Liver (tissue), 9 donors: ENCODE data around the gene CDO1. TPM values are rescaled to one million over a fixed set of nuclear protein-coding genes. Genes with fewer than 3 reads are reported as not detected.

ENCODE experiments used
- DNase-seq: peaks from one replicate; pipeline ENCODE4 v3.0.0-alpha.2; 2017; ENCODE audit warnings: low spot score
- H3K27ac ChIP-seq, 2 donors: one replicate each; pipeline ENCODE4 v1.7.0; 2013; ENCODE audit warnings: inconsistent platforms in 2 of 2, low read length in 2 of 2, control low read depth in 1 of 2, low read depth in 1 of 2, mild to moderate bottlenecking in 1 of 2
- H3K27me3 ChIP-seq, 4 donors: one replicate each; pipeline versions ENCODE4 v1.6.1 to v1.7.0; 2013; ENCODE audit warnings: low read length in 3 of 4, inconsistent platforms in 1 of 4, mild to moderate bottlenecking in 1 of 4, moderate library complexity in 1 of 4; ENCODE audit not compliant: control insufficient read depth in 4 of 4, insufficient read depth in 4 of 4
- H3K36me3 ChIP-seq, 4 donors: one replicate each; pipeline versions ENCODE4 v1.6.1 to v1.7.0; 2013; ENCODE audit warnings: low read length in 3 of 4, mild to moderate bottlenecking in 3 of 4, low read depth in 1 of 4, moderate library complexity in 1 of 4; ENCODE audit not compliant: control insufficient read depth in 4 of 4, insufficient read depth in 3 of 4
- H3K4me1 ChIP-seq, 4 donors: one replicate each; pipeline versions ENCODE4 v1.6.1 to v1.7.0; 2013; ENCODE audit warnings: low read length in 3 of 4, mild to moderate bottlenecking in 3 of 4, moderate library complexity in 1 of 4; ENCODE audit not compliant: control insufficient read depth in 4 of 4, insufficient read depth in 4 of 4
- H3K4me3 ChIP-seq, 3 donors: one replicate each; pipeline versions ENCODE4 v1.6.1 to v1.7.0; 2013; ENCODE audit warnings: low read length in 3 of 3, control low read depth in 1 of 3, low read depth in 1 of 3, mild to moderate bottlenecking in 1 of 3
- H3K9ac ChIP-seq, 2 donors: one replicate each; pipeline ENCODE4 v1.7.0; 2013; ENCODE audit warnings: low read length in 2 of 2, mild to moderate bottlenecking in 2 of 2, moderate library complexity in 2 of 2, control low read depth in 1 of 2, low read depth in 1 of 2
- H3K9me3 ChIP-seq, 4 donors: one replicate each; pipeline versions ENCODE4 v1.6.1 to v1.7.0; 2013; ENCODE audit warnings: low read length in 3 of 4; ENCODE audit not compliant: control insufficient read depth in 4 of 4
- EGR1 ChIP-seq, 2 donors: IDR thresholded peaks; 2 replicates each; pipeline ENCODE4 v1.6.1; 2016 to 2018; ENCODE audit warnings: antibody characterized with exemption in 2 of 2, low read depth in 2 of 2
- FOXA1 ChIP-seq: IDR thresholded peaks from 2 replicates; pipeline ENCODE4 v1.6.1; 2016; ENCODE audit warnings: antibody characterized with exemption
- FOXA2 ChIP-seq: IDR thresholded peaks from 2 replicates; pipeline ENCODE4 v1.6.1; 2016; ENCODE audit warnings: antibody characterized with exemption
- GABPA ChIP-seq, 2 donors: IDR thresholded peaks in 1 of 2; conservative IDR thresholded peaks in 1 of 2; 2 replicates each; pipeline ENCODE4 v1.6.1; 2016; ENCODE audit warnings: antibody characterized with exemption in 2 of 2, mild to moderate bottlenecking in 1 of 2, moderate library complexity in 1 of 2
- HNF4A ChIP-seq, 2 donors: conservative IDR thresholded peaks; 2 replicates each; pipeline ENCODE4 v1.6.1; 2016; ENCODE audit warnings: antibody characterized with exemption in 2 of 2, mild to moderate bottlenecking in 2 of 2
- HNF4G ChIP-seq: IDR thresholded peaks from 2 replicates; pipeline ENCODE4 v1.6.1; 2016; ENCODE audit warnings: antibody characterized with exemption
- JUND ChIP-seq, 2 donors: IDR thresholded peaks; 2 replicates each; pipeline ENCODE4 v1.6.1; 2016; ENCODE audit warnings: antibody characterized with exemption in 2 of 2
- NR2F2 ChIP-seq: IDR thresholded peaks from 2 replicates; pipeline ENCODE4 v1.6.1; 2016; ENCODE audit warnings: antibody characterized with exemption
- RXRA ChIP-seq, 2 donors: IDR thresholded peaks; 2 replicates each; pipeline ENCODE4 v1.6.1; 2017 to 2018; ENCODE audit warnings: antibody characterized with exemption in 2 of 2, mild to moderate bottlenecking in 1 of 2
- SP1 ChIP-seq: IDR thresholded peaks from 2 replicates; pipeline ENCODE4 v1.6.1; 2018; ENCODE audit warnings: antibody characterized with exemption, mild to moderate bottlenecking
- TAF1 ChIP-seq: conservative IDR thresholded peaks from 2 replicates; pipeline ENCODE4 v1.6.1; 2016; ENCODE audit warnings: antibody characterized with exemption, mild to moderate bottlenecking
- WGBS: extraction: QIAGEN DNeasy Blood & Tissue Kit; methylation state at CpG from one replicate; pipeline ENCODE4 v1.1.7; 2013; 5-methylcytosine and 5-hydroxymethylcytosine counted together
- polyA plus RNA-seq, 2 donors: library from polyadenylated mRNA; stranded (reverse) in 1 of 2; unstranded in 1 of 2; fragments of 200-250 nt in 1 of 2; fragments of >200 nt in 1 of 2; fragmentation: Nextera tagmentation in 1 of 2; extraction: Ambion mirVana in 1 of 2; gene quantifications; one replicate each; pipeline versions ENCODE4 v1.2.1 to v1.2.3, GENCODE V29; 2013 to 2015
- total RNA-seq, 2 donors: library from RNA; depleted of rRNA; stranded (reverse); fragments of >200 nt; gene quantifications; one replicate each; pipeline ENCODE4 v1.2.3, GENCODE V29; 2014
- TF ChIP-seq, protein P1 (sequence below): fragments of 150-350 bp; IDR thresholded peaks from 2 replicates; pipeline ENCODE4 v1.5.1; 2017; ENCODE audit warnings: improper control_type of control experiment, low read depth, low read length; ENCODE audit not compliant: missing input control
- TF ChIP-seq, protein P2 (sequence below): IDR thresholded peaks from 2 replicates; pipeline ENCODE4 v1.6.1; 2016; ENCODE audit warnings: antibody characterized with exemption
- TF ChIP-seq, protein P3 (sequence below): IDR thresholded peaks from 2 replicates; pipeline ENCODE4 v1.6.1; 2016; ENCODE audit warnings: antibody characterized with exemption
- TF ChIP-seq, protein P4 (sequence below): IDR thresholded peaks from 2 replicates; pipeline ENCODE4 v1.6.1; 2016; ENCODE audit warnings: antibody characterized with exemption
- TF ChIP-seq, protein P5 (sequence below): IDR thresholded peaks from 2 replicates; pipeline ENCODE4 v1.6.1; 2016; ENCODE audit warnings: antibody characterized with exemption, mild to moderate bottlenecking
- donor health status: healthy.
- donor health status: healthy.
- donor health status: healthy.
- donor health status: healthy.
- donor health status: healthy.

CDO1 gene
- total and polyA plus RNA-seq, 4 donors, result 106 to 472 (median 241) TPM

DNA sequence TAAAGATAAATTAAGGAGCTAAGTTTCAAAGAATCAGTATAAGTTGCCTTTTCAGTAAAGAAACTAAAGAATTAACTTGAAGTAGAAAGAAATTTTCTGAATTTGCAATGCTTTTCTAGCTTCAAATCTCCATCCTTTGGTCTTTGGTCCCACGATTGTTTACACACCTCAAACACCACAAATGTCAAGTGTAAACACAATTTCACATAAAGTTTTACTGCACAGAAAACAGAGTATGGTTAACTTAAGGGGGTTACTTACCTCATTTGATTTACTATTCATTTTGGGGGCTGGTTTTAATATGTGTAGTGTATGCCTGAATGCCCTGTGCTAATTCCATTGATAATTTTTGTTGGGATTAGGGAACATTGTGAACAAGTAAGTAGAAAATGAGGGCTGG, 4.1 kb downstream of the CDO1 start:
- Histone ChIP-seq H3K4me3 (no peak overlapping the region), H3K9me3 (no peaks in the 10 kb centered on the region), H3K4me1 (peaks cover 2 to 48% (median 23%) of the 10 kb centered on the region in 4 donors), H3K9ac (peak overlapping the region in 1 of 2 donors; percentile 20), H3K36me3 (peaks cover 3 to 41% (median 15%) of the 10 kb centered on the region in 4 donors), H3K27ac (no peak overlapping the region), H3K27me3 (no peaks in the 10 kb centered on the region)
- no peak for DNase-seq
- 28% methylated on average over 1 of the region's 1 CpG for WGBS
- TF ChIP-seq TAF1 (no peak), HNF4A (conservative IDR thresholded peaks at IDR 0.05) (no peak), EGR1 (IDR thresholded peaks at IDR 0.05; ENCODE audit: low read depth in 2 of 2) (no peak), NR2F2 (no peak), JUND (IDR thresholded peaks at IDR 0.05) (no peak), HNF4G (no peak), RXRA (IDR thresholded peaks at IDR 0.05) (no peak), FOXA2 (no peak), SP1 (no peak)
- TF ChIP-seq, protein P1, sequence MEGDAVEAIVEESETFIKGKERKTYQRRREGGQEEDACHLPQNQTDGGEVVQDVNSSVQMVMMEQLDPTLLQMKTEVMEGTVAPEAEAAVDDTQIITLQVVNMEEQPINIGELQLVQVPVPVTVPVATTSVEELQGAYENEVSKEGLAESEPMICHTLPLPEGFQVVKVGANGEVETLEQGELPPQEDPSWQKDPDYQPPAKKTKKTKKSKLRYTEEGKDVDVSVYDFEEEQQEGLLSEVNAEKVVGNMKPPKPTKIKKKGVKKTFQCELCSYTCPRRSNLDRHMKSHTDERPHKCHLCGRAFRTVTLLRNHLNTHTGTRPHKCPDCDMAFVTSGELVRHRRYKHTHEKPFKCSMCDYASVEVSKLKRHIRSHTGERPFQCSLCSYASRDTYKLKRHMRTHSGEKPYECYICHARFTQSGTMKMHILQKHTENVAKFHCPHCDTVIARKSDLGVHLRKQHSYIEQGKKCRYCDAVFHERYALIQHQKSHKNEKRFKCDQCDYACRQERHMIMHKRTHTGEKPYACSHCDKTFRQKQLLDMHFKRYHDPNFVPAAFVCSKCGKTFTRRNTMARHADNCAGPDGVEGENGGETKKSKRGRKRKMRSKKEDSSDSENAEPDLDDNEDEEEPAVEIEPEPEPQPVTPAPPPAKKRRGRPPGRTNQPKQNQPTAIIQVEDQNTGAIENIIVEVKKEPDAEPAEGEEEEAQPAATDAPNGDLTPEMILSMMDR, result no peak
- TF ChIP-seq, protein P2, sequence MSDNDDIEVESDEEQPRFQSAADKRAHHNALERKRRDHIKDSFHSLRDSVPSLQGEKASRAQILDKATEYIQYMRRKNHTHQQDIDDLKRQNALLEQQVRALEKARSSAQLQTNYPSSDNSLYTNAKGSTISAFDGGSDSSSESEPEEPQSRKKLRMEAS, result no peak
- TF ChIP-seq, protein P3, sequence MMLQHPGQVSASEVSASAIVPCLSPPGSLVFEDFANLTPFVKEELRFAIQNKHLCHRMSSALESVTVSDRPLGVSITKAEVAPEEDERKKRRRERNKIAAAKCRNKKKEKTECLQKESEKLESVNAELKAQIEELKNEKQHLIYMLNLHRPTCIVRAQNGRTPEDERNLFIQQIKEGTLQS, result no peak
- TF ChIP-seq, protein P4, sequence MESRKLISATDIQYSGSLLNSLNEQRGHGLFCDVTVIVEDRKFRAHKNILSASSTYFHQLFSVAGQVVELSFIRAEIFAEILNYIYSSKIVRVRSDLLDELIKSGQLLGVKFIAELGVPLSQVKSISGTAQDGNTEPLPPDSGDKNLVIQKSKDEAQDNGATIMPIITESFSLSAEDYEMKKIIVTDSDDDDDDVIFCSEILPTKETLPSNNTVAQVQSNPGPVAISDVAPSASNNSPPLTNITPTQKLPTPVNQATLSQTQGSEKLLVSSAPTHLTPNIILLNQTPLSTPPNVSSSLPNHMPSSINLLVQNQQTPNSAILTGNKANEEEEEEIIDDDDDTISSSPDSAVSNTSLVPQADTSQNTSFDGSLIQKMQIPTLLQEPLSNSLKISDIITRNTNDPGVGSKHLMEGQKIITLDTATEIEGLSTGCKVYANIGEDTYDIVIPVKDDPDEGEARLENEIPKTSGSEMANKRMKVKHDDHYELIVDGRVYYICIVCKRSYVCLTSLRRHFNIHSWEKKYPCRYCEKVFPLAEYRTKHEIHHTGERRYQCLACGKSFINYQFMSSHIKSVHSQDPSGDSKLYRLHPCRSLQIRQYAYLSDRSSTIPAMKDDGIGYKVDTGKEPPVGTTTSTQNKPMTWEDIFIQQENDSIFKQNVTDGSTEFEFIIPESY, result no peak
- TF ChIP-seq, protein P5, sequence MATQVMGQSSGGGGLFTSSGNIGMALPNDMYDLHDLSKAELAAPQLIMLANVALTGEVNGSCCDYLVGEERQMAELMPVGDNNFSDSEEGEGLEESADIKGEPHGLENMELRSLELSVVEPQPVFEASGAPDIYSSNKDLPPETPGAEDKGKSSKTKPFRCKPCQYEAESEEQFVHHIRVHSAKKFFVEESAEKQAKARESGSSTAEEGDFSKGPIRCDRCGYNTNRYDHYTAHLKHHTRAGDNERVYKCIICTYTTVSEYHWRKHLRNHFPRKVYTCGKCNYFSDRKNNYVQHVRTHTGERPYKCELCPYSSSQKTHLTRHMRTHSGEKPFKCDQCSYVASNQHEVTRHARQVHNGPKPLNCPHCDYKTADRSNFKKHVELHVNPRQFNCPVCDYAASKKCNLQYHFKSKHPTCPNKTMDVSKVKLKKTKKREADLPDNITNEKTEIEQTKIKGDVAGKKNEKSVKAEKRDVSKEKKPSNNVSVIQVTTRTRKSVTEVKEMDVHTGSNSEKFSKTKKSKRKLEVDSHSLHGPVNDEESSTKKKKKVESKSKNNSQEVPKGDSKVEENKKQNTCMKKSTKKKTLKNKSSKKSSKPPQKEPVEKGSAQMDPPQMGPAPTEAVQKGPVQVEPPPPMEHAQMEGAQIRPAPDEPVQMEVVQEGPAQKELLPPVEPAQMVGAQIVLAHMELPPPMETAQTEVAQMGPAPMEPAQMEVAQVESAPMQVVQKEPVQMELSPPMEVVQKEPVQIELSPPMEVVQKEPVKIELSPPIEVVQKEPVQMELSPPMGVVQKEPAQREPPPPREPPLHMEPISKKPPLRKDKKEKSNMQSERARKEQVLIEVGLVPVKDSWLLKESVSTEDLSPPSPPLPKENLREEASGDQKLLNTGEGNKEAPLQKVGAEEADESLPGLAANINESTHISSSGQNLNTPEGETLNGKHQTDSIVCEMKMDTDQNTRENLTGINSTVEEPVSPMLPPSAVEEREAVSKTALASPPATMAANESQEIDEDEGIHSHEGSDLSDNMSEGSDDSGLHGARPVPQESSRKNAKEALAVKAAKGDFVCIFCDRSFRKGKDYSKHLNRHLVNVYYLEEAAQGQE, result no peak

DNA sequence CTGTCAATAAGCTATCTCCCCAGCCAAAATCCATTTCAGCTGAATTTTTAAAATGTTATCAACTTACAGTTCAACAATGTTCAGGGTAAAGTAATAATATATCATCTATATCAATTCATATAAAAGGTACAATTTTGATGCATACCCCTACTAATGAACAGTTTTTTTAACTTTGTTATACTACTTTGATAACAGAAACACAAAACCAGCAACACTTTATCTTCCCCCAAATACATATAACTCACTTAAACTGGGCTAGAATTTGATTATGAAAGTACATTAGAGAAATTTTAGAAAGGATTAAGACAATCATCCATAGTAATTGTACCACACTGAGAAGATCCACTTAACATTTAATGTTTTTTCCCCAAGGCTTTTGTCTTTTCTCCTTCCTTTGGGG, 5.1 kb downstream of the CDO1 start:
- DNase-seq, result no peak
- H3K9ac ChIP-seq, result no peak overlapping the region
- H3K27ac ChIP-seq, result peak overlapping the region in 1 of 2 donors; percentile 42
- no peaks in the 10 kb centered on the region for H3K9me3 ChIP-seq
- no peaks in the 10 kb centered on the region for H3K27me3 ChIP-seq
- H3K4me3 ChIP-seq, result no peak overlapping the region
- peaks cover 3 to 45% (median 17%) of the 10 kb centered on the region in 4 donors for H3K36me3 ChIP-seq
- TF ChIP-seq RXRA (IDR thresholded peaks at IDR 0.05) (no peak), FOXA1 (no peak), TAF1 (no peak), HNF4G (no peak), GABPA (IDR thresholded peaks at IDR 0.05 in 1 of 2, conservative IDR thresholded peaks at IDR 0.05 in 1 of 2) (no peak), HNF4A (conservative IDR thresholded peaks at IDR 0.05) (no peak), JUND (IDR thresholded peaks at IDR 0.05) (no peak)
- TF ChIP-seq, protein P3, result no peak
- peaks cover 2 to 56% (median 23%) of the 10 kb centered on the region in 4 donors for H3K4me1 ChIP-seq
